HG02885 (cell line): Measurements from ENCODE around the gene RFX1.
A peak's percentile ranks its signal among the peaks of the same experiment; 100 is the strongest.

ENCODE experiments used
- ATAC-seq: cut with Tn5 transposase; IDR thresholded peaks from one replicate; pipeline ENCODE4 v1.9.1; 2021; ENCODE audit warnings: mild to moderate bottlenecking; ENCODE audit not compliant: unreplicated experiment, poor library complexity

The RFX1 gene

GRCh38 chr19:13998426-13998825 lies 7.7 kb downstream of the RFX1 start:
- no peak for ATAC-seq

- ATAC-seq, result no peak
Measured at GRCh38 chr19:13997631-13997962, 8.5 kb downstream of the RFX1 start.

- no peak for ATAC-seq
Measured at GRCh38 chr19:13996928-13997630, 9.0 kb downstream of the RFX1 start.

GRCh38 chr19:13995878-13996765 lies 10.0 kb downstream of the RFX1 start:
- ATAC-seq, result no peak

- ATAC-seq, result no peak
Measured at GRCh38 chr19:13995017-13995728, 10.9 kb downstream of the RFX1 start.

GRCh38 chr19:13993590-13994300 lies 12.4 kb downstream of the RFX1 start:
- no peak for ATAC-seq

GRCh38 chr19:13992025-13992424 lies 14.1 kb downstream of the RFX1 start:
- no peak for ATAC-seq

GRCh38 chr19:13990085-13990484 lies 16.0 kb downstream of the RFX1 start:
- ATAC-seq, result no peak

GRCh38 chr19:13989487-13989886 lies 16.6 kb downstream of the RFX1 start:
- ATAC-seq, result no peak

GRCh38 chr19:13987101-13987890 lies 18.8 kb downstream of the RFX1 start:
- ATAC-seq, result no peak

- ATAC-seq, result peak; percentile 82
Measured at GRCh38 chr19:13986348-13986904, 19.7 kb downstream of the RFX1 start.

- peak; percentile 8 for ATAC-seq
Measured at GRCh38 chr19:13985771-13986347, 20.3 kb downstream of the RFX1 start.

GRCh38 chr19:13984875-13985741 lies 21.0 kb downstream of the RFX1 start:
- ATAC-seq, result no peak

- ATAC-seq, result no peak
Measured at GRCh38 chr19:13984186-13984585, 21.9 kb downstream of the RFX1 start.

GRCh38 chr19:13983213-13983889 lies 22.8 kb downstream of the RFX1 start:
- no peak for ATAC-seq

- no peak for ATAC-seq
Measured at GRCh38 chr19:13982773-13983172, 23.3 kb downstream of the RFX1 start.

GRCh38 chr19:13981988-13982501 lies 24.1 kb downstream of the RFX1 start:
- no peak for ATAC-seq
